GM10847 (cell line): ENCODE measurements around the gene IFT43.

Source experiments
- POLR2A ChIP-seq: IDR thresholded peaks from 2 replicates; pipeline ENCODE4 v1.6.1; 2011; ENCODE audit not compliant: insufficient read length; ENCODE audit errors: extremely low read depth

Gene IFT43

GRCh38 chr14:76024211-76024907, 38.8 kb downstream of the IFT43 start:
- TF ChIP-seq POLR2A = no peak

GRCh38 chr14:76034566-76034965, 49.0 kb downstream of the IFT43 start:
- no peak for TF ChIP-seq POLR2A

DNA sequence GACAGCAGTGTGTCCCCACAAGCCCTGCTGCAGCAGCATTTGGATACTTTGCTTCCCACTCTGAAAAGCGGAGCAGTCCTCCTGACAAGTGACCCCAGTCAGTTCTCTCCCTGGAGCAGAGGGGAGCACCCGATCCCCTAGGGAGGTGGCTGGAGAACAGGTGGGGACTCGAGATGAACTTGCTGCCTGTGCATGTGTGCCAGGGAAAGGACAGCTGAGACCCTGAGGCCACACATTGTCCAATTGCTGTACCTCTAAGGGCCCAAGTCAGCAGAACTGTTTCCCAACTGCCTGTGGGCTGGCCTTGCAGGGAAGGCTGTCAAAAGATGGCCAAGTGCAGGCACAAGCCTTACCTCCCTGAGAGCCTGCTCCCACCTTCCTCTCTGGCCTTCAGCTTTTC, 55.1 kb downstream of the IFT43 start:
- TF ChIP-seq POLR2A = no peak

- no peak for TF ChIP-seq POLR2A
Measured at GRCh38 chr14:76045773-76046172, 60.2 kb downstream of the IFT43 start.

- no peak for TF ChIP-seq POLR2A
Measured at GRCh38 chr14:76050250-76050649, 64.7 kb downstream of the IFT43 start.

DNA sequence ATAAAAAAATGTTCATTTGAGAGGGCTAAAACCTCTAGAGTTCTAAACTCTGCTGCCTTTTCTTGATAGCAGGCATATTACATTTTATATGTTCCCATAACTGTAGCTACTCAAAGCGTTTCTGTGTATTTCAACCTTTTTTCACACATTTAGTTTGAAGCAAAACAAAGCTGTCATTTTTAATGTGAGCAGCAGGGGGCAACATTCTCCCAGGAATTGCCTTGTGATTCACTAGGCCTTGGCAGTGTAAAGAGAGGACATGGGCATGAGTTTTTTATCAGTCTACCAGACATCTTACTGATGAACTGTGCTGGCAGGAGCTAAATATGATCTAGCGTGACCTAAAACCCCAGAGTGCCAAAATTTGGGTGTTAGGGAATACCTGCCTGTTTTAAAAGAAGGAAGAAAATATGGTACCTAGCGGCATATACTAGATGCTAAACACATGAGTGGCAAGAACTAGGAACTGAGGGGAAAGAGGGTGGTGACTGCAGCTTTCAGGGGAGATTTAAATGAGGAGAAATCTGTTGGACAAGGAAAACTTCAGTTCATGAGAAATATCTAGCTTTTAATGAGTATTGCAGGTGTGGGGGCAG, 65.3 kb downstream of the IFT43 start:
- TF ChIP-seq POLR2A = no peak

DNA sequence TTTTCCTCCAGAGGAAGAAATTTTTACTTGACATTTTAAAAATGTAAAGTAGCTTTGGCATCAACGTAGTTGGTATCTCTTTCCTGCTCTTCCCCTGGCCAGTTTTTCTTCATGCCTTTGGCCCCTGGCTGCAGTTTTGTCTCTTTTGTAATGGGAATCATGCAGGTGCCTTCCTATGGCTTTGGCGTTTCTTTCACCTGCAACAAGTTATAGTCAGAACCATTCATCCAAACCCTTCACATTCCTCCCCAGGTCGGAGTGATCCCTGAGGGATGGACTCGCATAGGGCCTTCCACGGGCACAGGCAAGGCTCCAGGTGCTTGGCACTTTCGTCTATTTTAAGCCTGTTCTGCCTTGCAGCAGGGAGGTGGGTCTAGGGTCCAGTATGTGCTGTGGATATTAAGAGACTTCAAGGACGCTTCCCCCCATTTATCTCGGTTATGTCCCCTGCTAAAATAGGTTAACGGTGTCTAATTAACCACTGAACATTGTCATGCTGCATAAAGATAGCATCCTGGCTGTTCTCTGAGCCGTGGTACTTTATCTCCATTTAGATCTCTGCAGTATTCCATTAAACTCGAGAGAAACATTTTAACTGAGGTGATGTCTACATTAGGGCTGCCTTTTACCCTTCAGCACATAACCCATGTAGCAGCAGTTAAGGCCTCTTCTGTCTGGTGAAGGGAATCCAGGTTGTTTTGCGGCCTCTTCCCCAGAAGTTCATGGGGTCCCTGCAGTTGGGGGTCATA, 66.3 kb downstream of the IFT43 start:
- TF ChIP-seq POLR2A = no peak

DNA sequence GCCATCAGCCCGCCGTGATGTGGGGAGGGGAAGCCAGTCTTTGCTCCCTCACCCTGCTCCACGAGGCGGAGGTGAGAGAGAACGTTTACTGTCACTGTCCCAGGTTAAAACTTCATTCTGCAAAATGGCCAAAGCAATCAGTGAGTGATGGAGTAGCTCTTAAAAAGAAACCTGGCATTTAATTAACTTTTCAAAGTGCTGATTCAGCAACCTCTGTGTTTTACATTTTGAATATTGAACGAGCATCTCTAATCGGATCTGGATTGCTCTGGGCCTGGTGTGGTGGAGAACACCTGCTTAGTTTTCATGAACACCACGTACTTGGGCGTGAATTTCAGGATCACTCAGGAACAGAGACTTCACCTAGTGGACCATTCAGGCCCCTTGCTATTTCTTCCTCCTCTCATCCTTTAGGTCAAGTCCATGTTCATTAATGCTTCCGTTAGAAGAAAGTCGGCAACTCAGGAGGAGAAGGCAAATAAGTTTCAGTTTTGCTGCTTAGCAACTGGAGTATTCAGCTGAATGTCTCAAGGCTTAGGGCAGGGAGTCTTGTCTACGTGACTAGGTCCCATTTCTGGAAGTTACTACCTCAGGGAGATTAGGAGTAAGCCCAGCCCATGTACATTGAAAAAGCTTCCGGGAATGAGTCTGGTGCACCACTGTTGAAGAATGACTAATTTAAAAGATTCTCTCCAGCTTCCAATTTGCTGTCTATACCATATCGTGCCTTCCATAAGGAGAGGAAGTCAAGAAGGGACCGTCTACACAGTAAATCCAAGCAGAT, 68.2 kb downstream of the IFT43 start:
- TF ChIP-seq POLR2A = no peak

DNA sequence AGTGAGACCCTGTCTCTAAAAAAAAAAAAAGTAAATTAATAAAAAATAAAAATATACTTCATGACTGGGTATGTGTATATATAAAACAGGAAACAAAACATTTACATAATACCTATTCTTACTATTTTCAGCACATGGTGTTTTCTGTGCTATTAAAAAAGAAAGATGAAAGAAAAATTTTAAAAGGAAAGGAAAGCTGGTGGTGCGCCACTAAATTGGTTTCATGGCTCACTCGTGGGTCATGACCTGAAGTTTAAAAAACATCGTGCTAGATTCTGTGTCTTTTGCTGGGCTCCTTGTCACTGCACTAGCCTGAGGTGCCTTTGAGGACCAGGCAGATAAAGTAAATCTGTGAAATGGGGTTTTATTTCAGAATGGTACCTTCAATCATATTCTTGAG, 69.8 kb downstream of the IFT43 start:
- no peak for TF ChIP-seq POLR2A

DNA sequence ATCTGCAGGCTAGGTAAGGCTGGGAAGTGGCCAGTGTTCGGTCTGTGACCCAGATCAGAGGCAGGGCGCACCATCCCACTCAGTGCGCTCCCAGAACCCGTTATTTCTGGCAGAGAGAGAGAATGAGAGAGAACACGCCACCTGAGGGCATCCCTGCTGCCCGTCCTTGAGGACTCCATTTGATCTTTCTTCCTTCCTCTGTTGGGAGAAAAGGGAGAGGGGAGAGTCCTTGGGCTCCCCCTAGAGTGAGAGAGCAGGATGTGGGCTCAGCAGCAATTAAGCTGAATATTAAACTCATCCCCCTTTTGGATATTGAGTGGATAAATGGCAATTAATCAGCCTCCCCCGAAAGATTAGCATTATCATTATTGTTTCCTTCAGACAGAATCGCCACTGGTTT, 70.6 kb downstream of the IFT43 start:
- no peak for TF ChIP-seq POLR2A

- no peak for TF ChIP-seq POLR2A
Measured at GRCh38 chr14:76057914-76058313, 72.4 kb downstream of the IFT43 start.

DNA sequence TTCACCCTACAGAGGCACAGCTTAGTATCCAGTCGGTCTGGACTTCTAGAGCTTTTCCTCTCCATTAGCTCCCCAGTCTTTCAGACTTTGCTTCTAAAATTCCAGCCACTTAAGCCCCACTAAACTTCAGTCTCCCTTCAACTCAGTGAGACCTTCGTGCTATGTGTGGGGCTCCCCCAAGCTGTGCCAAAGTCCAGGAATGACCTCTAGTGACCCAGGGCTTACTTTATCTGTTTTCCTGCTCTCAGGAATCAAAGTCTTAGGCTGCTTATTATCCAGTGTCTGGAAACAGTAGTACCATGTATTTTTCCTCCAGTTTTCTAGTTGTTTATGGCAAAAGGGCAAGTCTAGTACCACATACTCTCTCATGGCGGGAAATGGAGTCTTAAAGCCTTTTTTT, 77.8 kb downstream of the IFT43 start:
- no peak for TF ChIP-seq POLR2A

- TF ChIP-seq POLR2A = no peak
Measured at GRCh38 chr14:76065519-76065918, 80.0 kb downstream of the IFT43 start.

DNA sequence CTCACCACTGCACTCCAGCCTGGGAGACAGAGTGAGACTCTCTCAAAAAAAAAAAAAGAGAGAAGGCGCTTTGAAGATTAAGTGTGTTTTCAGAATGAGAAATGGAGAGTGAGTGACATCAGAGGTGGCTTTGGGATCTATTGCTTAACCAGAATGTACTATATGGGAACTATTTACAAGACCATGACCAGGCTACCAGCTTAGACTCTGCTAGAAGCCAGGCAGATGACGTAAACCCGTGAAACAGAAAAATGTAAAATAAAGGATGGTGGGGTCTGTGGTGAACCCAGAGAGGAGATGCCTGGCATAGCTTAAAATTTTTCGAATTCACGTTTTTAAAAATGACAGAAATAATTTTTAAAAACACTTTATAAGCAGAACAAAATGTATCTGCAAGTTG, 82.0 kb downstream of the IFT43 start:
- no peak for TF ChIP-seq POLR2A

GRCh38 chr14:76073717-76074116, 88.2 kb downstream of the IFT43 start:
- no peak for TF ChIP-seq POLR2A

DNA sequence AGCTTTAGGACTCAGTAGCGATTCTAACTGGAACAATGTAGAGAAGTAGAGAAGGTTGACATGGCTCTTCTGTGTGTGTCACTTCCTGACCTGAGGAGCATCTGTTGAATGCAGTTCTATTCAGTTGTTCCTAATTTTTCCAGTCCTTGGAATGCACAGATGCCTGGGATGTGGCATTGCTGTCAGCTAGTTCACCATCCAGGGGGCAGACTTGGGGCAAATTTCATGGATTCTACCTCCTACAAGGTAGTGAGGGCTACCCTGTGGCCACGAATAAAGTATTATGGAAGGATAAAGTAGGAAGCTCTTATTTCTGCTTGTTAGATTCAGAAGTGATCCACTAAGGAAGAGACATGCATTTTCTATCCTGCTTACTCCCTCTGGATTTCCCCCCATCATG, 91.8 kb downstream of the IFT43 start:
- no peak for TF ChIP-seq POLR2A
